HG03175 (cell line): ENCODE results near the gene CEP192.
"Not testable (repeated sequence)": the region's sequence is repeated elsewhere in the genome, so short reads cannot be mapped to it uniquely, and the experiment has no call there.

Experiments
- ATAC-seq: cut with Tn5 transposase; IDR thresholded peaks from one replicate; pipeline ENCODE4 v1.9.1; 2021; ENCODE audit warnings: mild to moderate bottlenecking, moderate library complexity; ENCODE audit not compliant: unreplicated experiment

Gene CEP192

DNA sequence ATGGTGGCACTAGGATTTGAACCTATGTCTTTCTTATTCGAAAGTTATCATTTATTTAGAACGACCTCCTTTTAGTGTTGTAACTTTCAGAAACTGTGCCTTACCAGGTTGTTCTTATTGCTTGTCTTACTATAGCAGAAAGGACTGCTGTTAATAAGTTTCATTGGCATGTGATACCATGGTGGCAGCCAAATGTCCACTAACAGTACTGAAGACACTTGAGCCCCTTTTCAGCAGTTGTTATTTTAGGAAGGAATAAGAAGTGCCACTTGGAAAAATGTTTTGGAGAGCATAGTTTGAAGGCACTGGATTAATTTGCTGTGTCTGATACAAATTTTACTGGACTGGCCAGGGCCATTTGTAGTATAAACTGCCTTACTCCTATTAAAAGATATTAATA lies 37.7 kb downstream of the CEP192 start:
- ATAC-seq, result no peak

DNA sequence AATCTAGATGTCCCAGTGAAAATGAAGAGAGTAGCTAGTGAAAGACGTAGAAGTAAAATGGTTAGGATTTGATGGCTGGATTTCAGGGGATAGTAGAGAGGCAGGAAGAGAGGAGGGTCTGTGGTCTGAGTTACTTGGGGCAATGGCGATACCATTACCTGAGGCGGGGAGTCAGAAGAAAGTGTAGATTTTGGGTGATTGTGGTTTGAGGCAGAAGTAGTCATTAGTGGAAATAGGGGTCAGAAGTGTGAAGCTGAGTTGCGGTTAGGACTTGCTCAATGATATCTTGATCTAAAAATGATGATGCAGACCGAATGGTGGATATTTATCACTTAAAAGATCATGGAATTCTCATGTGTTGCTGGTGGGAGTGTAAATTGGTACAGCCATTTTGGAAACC lies 41.0 kb downstream of the CEP192 start:
- no peak for ATAC-seq

DNA sequence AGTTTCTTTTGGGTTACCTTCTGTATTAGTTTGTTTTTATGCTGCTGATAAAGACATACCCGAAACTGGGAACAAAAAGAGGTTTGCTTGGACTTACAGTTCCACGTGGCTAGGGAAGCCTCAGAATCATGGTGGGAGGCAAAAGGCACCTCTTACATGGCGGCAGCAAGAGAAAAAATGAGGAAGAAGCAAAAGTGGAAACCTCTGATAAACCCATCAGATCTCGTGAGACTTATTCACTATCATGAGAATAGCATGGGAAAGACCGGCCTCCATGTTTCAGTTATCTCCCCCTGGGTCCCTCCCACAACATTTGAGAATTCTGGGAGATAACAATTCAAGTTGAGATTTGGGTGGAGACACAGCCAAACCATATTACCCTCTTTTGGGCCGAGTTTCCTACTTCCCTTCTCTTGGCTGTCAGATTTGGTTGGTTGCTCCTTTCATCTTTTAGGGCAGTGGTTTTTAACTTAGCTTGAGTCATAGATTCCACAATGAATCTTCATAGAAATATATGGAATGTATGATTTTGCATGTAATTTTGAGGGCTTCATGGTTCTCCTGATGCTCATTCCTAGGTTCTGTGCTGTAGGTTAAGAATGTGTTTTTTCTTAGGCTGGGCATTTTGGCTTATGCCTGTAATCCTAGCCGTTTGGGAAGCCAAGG lies 44.2 kb downstream of the CEP192 start:
- ATAC-seq, result no peak

DNA sequence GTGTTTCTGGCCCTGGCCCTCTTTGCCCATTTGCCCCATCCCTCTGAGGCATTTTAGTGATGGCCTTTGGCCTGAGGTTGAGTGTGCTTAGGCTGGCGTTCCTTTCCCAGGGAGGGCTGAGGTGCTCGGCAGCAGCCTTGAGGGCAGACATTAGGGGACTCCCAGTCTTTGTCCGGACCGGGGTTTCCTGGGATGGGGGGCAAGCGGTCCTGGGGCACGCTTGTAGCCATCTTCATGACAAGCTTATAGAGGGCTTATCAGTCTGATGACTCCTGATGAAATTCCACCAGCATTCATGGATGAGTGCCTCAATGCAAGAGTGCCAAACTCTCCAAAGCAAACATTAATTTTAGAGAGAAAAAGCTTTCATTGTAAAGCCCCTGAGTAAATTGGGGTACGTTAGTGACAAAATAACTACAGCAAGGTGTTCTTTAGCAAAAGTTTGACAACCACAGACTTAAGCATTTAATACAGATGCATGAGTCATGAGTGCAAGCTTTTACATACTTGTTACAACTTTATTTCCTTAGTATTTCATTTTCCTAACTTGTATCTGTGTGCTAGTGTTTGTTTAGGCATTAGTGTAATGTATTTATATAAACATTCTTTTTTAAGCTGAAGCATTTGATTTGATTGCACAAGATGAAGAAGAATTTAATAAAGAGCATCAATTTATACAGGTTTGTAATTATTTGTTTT lies 45.6 kb downstream of the CEP192 start:
- no peak for ATAC-seq

DNA sequence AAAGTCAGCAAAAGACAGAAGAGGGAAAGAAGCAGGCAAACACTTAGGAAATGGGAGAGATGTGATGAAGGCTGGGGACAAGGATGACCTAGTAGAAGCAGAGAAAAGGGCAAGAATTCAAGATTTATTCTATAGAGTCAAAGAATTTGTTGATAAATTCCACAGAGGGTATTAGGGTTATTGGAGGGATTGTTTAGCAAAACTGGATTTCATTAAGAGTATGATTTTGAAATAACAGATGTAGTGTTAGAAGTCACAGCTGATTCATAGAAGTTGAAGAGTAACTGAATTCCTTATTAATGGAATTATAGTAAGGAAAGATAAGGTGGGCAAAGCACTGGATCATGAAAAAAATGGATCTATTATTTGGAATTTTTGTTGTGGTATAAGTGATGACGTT lies 48.6 kb downstream of the CEP192 start:
- ATAC-seq, result no peak

DNA sequence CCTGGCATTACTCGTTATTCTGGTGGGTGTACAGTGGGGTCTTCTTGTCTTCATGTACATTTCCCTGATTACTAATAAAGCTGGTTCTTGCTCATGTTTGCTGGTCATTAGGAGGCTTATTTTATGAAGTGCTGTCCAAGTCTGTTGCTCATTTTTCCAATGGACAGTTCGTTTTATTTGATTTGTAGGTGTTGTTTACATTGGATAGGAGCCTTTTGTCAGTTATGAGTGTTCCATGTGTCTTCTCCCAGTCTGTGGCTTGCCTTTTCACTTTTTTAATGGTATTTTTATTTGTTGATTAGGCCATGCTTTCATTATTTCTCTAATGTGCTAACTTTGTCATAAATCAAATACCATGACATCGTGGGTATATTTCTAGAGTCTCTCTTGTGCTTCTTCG lies 51.9 kb downstream of the CEP192 start:
- ATAC-seq, result no peak

DNA sequence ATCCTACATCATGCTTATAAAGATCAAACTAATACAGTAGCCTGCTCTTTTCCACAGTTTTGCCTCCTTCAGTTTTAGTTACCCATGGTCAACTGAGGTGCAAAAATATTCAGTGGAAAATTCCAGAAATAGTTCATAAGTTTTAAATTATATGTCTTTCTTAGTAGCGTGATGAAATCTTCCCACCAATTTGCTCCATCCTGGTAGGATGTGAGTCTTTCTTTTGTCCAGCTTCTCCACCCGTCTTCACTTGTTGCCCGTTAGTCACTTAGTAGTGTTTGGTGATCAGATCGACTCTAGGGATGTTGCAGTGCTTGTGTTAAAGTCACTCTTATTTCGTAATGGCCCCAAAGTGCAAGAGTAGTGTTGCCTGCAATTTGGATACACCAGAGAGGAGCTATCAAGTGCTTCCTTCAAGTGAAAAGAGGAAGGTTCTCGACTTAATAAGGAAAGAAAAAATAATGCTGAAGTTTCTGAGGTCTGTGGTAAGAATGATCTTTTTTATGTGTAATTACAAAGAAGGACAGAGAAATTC lies 57.0 kb downstream of the CEP192 start:
- ATAC-seq, result no peak

DNA sequence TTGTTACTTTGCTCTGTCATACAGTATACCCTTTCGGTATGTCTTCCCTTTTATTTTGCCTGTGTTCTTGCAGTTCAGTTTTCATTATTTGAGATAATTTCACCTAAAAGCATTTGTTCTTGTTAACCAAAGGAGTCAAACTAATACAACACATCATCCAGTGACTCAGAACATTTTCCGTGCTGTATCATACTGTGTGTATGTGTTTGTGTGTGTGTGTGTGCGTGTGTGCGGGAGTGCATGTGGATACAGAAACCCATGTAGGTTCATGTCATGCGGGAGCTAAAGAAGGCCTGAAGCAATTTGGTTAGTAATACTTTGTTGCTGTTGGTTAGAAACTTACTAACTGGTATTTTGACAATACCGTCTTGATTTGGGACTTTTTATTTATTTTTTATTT lies 60.0 kb downstream of the CEP192 start:
- no peak for ATAC-seq

DNA sequence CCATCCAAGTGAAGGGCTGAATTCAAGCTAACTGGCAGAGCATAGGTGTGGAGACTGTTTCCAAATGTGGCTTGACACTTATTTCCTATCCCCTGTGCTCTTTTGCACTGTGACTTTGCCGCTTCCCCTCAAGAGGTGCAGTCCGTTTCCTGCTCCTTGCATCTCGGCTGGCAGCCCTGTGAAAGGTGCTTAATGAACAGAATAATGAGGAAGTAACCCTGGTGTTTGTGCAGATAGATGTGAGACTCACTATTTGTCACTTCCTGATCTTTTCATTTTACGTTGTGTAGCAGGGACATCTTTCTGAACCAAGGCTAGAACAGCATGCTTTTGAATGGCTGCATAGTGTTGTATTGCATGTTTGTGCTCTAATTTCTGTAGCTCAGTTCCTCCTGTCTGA lies 60.8 kb downstream of the CEP192 start:
- ATAC-seq, result peak; percentile 75

DNA sequence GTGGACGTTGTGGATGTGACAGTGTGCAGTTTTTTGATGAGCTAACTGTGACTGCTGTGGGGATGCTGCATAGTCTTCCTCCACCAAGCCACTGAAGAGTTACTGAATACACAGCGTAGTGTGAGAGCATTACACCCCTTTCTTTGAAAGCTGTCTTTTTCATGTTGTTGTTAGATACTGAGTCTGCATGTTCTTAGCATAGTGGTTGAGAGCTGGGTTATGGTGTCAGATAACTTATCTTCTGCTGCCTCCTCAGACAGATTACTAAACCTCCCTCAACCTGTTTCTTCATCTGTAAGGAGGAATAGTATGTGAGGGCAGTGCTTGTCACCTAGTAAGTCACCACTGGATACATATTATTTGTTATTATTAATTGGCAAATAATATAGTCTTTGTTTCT lies 63.2 kb downstream of the CEP192 start:
- ATAC-seq, result no peak

DNA sequence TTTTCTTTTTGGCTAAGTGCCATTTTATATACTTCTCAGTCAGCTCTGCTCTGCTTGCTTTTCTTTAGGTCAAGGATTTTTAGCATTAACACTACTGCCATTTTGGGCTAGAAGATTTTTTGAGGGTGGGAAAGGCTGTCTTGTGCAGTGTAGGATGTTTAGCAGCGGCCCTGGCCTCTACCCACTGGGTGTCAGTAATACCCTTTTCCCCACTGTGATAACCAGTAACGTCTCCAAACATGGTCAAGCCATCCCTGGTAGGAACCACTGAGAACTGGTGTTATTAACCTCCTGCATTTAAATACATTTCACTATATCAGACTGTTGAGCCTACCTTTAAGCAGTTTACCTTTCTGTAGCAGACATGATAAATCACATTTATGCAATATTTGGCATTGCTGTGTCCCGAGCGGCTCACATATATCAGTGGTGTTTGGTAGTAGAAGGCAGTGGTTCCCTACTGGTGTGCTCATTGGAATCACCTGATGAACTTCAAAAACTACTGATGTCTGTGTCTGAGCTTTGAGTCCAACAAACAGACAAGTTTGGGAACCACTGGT lies 70.5 kb downstream of the CEP192 start:
- no peak for ATAC-seq

DNA sequence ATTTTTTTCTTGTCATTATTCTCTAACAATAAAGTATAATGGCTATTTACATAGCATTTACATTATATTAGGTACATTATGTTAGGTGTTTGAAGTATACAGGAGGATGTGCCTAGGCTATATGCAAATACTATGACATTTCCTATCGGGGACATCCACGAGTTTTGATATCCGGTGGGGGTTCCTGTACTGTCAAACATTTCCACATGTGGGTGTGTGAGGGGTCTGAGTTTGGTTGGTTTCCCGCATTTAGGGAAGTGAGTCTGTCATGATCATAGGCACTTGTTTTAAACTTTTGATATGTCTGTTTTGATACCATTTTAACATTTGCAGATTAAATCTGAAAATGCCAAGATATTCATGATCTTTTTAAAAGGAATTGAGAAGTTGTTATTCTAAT lies 76.0 kb downstream of the CEP192 start:
- no peak for ATAC-seq

DNA sequence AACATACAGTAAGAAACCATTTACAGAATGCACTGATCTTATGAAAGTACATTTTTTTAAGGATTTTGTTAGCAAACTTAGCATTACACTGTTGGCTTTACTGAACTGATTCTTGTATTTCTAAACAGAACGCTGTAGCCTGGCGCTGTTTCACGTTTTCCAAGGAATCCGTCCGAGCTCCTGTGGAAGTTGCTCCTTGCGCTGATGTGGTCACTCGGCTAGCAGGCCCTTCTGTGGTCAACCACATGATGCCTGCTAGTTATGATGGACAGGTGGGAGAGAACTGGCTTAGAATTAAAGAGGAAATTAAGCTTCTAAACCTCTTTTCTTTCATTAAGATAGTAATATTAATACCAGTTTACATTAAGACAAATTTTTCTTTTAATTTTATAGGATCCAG lies 76.8 kb downstream of the CEP192 start:
- no peak for ATAC-seq

DNA sequence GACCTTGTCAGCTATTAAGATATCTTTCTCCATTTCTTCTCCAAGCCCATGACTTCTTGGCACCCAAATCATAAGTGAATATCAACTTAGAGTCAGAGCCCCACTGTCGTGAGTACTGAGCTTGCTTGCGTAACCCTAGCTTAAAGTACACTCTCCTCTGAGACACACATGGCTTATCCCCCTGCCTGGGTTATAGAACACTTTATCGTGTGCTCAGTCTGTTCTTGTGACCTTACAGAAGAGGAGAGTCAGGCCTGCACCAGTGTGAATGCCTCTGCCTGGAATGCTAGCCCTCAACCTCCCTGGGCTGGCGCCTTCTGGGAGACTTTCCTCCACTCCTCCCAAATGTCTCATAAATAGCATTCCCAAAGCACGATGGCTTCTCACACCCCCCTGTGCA lies 79.3 kb downstream of the CEP192 start:
- no peak for ATAC-seq

DNA sequence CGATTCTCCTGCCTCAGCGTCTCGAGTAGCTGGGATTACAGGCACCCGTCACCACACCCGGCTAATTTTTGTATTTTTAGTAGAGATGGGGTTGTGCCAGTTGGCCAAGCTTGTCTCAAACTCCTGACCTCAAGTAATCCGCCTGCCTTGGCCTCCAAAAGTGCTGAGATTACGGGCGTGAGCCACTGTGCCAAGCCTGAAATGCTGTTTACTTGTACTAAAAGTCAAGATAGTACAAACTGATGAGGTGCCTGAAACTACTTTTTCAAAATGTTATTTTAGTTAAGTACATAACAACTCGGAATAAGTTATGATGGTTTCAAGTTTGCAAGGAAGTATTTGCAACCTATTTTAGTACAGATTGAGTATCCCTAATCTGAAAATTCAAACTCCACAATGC lies 85.7 kb downstream of the CEP192 start:
- ATAC-seq, result no peak

DNA sequence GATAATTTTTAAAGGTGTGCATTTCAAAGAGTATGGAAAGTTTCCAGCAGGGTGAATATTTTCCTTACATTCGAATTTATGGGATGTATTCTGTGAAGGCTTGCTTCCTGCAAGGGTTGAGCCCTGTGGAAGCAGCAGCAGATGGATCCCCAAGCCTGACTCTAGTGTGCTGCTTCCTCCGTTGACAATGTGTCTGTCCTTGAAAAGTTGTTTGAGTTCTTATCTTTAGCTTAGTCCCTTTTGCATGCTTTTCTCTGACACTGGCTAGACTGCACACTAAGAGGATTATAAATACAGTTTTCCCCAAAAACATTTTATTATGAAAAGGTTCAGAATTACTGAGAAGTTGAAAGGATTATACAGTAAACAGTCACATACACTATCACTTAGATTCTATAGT lies 86.3 kb downstream of the CEP192 start:
- ATAC-seq, result no peak

DNA sequence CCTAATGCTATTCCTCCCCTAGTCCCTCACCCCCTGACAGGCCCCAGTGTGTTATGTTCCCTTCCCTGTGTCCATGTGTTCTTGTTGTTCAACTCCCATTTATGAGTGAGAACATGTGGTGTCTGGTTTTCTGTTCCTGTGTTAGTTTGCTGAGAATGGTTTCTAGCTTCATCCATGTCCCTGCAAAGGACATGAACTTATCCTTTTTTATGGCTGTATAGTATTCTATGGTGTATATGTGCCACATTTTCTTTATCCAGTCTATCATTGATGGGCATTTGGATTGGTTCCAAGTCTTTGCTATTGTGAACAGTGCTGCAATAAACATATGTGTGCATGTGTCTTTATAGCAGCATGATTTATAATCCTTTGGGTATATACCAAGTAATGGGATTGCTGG lies 86.9 kb downstream of the CEP192 start:
- ATAC-seq, result not testable (repeated sequence)

DNA sequence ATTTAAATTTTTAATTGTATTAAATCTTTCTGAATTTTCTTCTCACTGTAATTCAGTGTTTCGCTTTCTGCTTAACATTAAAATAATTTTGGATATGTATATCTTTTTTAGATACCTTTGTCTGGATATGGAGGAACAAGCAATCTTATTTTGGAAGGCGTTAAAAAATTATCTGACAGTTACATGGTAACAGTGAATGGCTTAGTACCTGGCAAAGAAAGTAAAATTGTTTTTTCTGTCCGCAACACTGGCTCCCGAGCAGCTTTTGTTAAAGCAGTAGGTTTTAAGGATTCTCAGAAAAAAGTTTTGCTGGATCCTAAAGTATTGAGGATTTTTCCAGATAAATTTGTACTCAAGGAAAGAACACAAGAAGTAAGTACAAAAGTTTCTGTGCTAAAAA lies 95.7 kb downstream of the CEP192 start:
- ATAC-seq, result no peak

DNA sequence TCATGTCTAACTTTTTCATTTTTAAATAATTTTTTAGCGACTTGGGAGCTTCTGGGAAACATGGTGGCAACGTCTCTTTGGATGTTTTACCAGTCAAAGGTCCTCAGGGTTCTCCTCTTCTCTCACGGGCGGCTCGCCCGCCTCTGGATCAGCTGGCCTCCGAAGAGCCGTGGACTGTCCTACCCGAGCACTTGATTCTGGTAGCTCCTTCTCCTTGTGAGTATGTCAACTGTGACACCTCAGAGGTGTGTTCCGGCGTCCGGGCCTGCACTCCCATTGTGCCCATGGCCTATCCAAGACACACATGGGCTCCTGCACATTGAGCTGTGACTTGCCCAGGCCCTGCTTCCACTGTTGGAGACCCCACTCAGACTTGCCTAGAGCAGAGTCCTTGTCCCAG lies 104.3 kb downstream of the CEP192 start:
- no peak for ATAC-seq

DNA sequence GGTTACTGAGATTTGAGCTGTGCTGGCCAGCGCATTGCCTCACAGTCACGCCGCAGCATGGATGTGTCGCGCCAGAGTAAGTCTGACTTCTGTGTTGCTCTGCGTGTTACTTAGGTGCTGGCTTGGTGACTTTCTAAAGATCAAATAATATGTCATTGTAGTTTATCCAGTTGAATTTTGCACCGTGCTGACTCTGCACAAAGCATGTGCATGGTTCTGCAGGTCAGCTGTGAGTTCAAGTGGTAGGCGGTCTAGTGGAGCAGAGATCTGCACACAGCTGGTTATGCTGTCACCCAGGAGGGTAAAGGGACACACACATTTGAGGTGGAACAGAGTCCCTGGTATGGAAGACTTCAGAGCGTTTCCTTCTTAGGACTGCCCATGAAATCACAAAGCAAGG lies 105.1 kb downstream of the CEP192 start:
- no peak for ATAC-seq

DNA sequence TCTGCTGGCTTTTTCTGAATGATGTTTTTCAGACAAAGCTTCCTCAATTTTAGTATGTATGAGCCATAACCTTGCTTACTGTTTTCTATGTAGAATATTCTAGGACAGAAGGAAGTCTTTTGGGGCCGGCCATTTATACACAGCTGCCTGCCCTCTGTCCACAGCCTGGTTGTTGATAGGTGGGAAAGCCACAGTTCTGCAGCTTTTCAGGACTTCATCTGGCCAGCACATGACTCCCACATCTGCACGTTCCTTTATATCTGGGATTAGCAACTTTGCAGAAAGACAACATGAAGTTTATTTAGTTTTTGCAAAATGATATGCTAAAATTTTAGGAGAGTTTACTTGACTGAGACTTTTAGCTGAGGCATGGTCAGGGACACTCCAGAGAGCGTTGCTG lies 105.6 kb downstream of the CEP192 start:
- no peak for ATAC-seq

DNA sequence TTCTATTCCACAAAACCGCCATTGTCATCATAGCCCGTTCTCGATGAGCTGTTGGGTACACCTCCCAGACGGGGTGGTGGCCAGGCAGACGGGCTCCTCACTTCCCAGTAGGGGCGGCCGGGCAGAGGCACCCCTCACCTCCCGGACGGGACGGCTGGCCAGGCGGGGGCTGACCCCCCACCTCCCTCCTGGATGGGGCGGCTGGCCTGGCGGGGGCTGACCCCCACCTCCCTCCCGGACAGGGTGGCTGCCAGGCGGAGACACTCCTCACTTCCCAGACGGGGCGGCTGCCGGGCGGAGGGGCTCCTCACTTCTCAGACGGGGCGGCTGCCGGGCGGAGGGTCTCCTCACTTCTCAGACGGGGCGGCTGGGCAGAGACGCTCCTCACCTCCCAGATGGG lies 106.9 kb downstream of the CEP192 start:
- not testable (repeated sequence) for ATAC-seq
